ENCODE results near the gene GLCCI1.

The GLCCI1 gene

GRCh38 chr7:8109196-8110022 is 140.8 kb downstream of the GLCCI1 start:
- TF ChIP-seq, protein P1, sequence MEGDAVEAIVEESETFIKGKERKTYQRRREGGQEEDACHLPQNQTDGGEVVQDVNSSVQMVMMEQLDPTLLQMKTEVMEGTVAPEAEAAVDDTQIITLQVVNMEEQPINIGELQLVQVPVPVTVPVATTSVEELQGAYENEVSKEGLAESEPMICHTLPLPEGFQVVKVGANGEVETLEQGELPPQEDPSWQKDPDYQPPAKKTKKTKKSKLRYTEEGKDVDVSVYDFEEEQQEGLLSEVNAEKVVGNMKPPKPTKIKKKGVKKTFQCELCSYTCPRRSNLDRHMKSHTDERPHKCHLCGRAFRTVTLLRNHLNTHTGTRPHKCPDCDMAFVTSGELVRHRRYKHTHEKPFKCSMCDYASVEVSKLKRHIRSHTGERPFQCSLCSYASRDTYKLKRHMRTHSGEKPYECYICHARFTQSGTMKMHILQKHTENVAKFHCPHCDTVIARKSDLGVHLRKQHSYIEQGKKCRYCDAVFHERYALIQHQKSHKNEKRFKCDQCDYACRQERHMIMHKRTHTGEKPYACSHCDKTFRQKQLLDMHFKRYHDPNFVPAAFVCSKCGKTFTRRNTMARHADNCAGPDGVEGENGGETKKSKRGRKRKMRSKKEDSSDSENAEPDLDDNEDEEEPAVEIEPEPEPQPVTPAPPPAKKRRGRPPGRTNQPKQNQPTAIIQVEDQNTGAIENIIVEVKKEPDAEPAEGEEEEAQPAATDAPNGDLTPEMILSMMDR (IDR thresholded peaks at IDR 0.05; ENCODE audit: borderline replicate concordance, insufficient read depth, low read depth, low read length): no peak
- no peak overlapping the region for H3K4me3 ChIP-seq (ENCODE audit: low read depth, low read length)

- H3K4me3 ChIP-seq (ENCODE audit: low read depth, low read length): no peak overlapping the region
- TF ChIP-seq, protein P1 (IDR thresholded peaks at IDR 0.05; ENCODE audit: borderline replicate concordance, insufficient read depth, low read depth, low read length): no peak
These were observed 142.8 kb downstream of the GLCCI1 start for GRCh38 chr7:8111282-8111960.

GRCh38 chr7:8112685-8113084 is 144.1 kb downstream of the GLCCI1 start:
- TF ChIP-seq, protein P1 (IDR thresholded peaks at IDR 0.05; ENCODE audit: borderline replicate concordance, insufficient read depth, low read depth, low read length): no peak
- no peak overlapping the region for H3K4me3 ChIP-seq (ENCODE audit: low read depth, low read length)

DNA sequence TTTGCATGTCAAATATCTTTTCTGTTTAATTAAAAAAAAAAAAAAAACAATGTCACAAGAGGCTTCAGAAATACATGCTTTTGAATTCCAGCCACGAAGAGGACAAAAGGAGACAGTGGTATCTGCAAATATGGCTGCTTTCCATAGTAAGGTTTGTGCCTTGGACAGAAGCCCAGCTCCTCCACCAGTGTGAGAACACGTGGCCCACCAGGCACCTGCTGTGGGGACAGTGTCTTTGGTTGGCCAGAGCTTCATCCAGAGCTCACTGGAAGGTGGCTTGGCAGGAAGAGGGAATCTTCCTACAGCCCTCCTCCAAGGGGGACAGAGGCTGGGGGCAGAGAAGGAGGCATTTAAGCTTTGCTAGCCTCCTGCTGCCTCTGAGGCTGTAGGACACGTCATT is 144.6 kb downstream of the GLCCI1 start:
- no peak overlapping the region for H3K4me3 ChIP-seq (ENCODE audit: low read depth, low read length)
- TF ChIP-seq, protein P1 (IDR thresholded peaks at IDR 0.05; ENCODE audit: borderline replicate concordance, insufficient read depth, low read depth, low read length): no peak

- TF ChIP-seq, protein P1 (IDR thresholded peaks at IDR 0.05; ENCODE audit: borderline replicate concordance, insufficient read depth, low read depth, low read length): no peak
These were observed 145.6 kb downstream of the GLCCI1 start for GRCh38 chr7:8114175-8114574.

DNA sequence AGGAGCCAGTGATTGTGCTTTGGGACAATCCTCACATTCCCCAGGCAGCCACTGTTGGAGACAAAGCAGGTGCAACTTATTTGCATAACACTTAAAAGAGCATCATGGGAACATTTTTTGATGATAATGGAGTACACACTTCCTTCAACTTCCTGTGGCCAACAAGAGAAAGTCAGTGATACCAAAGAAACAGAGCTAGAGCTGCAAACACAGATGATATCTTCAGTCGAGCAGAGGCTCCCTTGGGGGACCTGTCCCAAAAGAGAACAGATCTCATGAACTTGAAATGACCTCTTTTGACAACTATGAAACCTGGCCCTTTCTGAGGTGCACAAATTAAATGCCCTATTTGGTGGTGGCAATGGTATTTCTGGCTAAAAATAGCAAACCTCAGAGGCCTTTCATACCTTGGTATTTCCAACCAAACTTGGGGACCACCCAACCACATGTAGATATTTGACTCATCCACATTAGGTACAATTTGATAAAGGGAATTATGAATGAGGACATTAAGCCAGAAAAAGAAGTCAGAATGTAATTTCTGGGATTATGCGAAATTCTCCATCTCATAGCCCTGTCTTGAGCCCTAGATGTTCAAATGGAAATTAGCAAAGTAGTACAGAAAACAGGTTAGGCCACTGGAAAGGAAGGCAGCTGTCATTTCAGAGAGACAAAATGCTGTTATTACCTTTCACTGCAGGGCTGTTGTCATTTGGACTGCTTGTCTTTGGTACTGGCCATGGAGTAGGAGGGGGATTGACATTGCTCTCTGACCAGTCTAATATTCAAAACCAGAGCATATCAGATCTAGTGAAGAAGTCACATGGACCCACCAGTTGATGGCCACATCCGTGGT is 147.2 kb downstream of the GLCCI1 start:
- no peak overlapping the region for H3K4me3 ChIP-seq (ENCODE audit: low read depth, low read length)
- TF ChIP-seq, protein P1 (IDR thresholded peaks at IDR 0.05; ENCODE audit: borderline replicate concordance, insufficient read depth, low read depth, low read length): no peak

More at GRCh38 chr7:8114175-8114574, 145.6 kb downstream of the GLCCI1 start:
- no peak overlapping the region for H3K4me3 ChIP-seq (ENCODE audit: low read depth, low read length)
